ES-I3 (cell line): ENCODE measurements around the gene STARD3NL.

Experiments
- H3K36me3 ChIP-seq: 2 replicates; pipeline ENCODE4 v1.6.1; 2013; ENCODE audit warnings: mild to moderate bottlenecking, low read length, control low read depth, moderate library complexity; ENCODE audit not compliant: insufficient read depth
- H3K4me1 ChIP-seq: 2 replicates; pipeline ENCODE4 v1.6.1; 2013; ENCODE audit warnings: mild to moderate bottlenecking, control low read depth, low read length; ENCODE audit not compliant: insufficient read depth
- H3K9ac ChIP-seq: 2 replicates; pipeline ENCODE4 v1.6.1; 2013; ENCODE audit warnings: low read depth, mild to moderate bottlenecking, low read length, moderate library complexity
- H3K9me3 ChIP-seq: 2 replicates; pipeline ENCODE4 v1.6.1; 2013; ENCODE audit warnings: mild to moderate bottlenecking, low read length, moderate library complexity; ENCODE audit not compliant: control insufficient read depth, insufficient read depth

Gene STARD3NL

DNA sequence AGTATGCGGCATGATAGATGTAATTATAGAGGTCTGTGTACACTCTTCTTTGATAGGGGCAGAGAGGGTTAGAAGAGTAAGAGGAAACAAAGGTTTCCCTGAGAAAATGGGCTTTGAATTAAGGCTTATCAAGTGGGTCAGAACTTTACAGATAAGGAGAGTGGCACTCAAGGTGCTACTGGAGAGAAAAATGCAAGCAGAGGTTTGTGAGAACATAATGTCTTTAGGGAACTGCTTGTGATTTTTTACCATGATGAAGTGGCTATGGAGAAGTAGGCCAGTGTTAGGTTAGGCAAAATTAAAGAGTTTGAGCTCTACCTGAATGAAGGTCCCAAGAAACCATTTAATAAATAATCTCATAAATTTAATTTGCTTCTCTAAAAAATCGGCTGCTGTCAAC lies 14.3 kb downstream of the STARD3NL start:
- Histone ChIP-seq H3K4me1 (peaks cover 29% of the 10 kb centered on the region), H3K36me3 (no peaks in the 10 kb centered on the region), H3K9me3 (0 out of 2 replicates have a peak, but pooled peaks cover 2% of the 10 kb centered on the region), H3K9ac (no peak overlapping the region)

DNA sequence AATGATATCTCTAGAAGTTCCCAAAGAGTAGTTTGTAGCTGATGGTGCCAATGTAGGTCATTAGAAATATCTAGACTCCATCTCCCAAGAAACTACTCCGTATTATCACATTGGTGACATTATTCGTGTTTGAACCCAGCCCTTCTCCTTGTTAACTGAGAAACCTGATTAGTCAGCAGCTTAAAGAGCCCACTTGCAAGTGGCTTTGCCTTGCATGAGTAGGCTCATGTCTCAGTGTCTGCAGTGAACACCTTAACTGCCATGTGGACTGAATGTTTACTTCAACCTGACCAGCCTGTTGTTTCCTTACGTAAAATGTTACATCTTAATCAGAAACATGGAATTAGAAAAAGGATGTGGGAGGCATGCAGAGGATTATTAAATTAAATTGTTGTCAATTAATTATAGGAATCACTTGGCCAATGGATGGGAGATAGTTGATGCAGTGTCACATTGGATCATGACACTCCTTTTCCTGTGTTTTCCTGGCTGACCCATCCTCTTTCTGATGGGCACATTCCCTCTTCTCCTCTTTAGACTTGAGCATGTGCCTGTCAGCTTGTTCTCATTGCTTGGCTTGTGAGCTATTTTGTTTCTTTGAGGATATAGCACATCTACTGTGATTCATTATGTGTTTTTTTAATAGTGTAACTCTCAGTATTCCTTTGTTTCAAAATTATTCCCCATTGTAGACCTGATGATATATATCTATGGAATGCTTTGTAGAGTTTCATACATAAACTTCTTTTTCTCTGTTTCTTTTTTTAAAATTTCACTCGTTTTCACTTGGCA lies 18.0 kb downstream of the STARD3NL start:
- no peaks in the 10 kb centered on the region for H3K36me3 ChIP-seq
- peaks cover 26% of the 10 kb centered on the region for H3K4me1 ChIP-seq
- no peak overlapping the region for H3K9ac ChIP-seq
- H3K9me3 ChIP-seq = 0 out of 2 replicates have a peak, but pooled peaks cover 2% of the 10 kb centered on the region

DNA sequence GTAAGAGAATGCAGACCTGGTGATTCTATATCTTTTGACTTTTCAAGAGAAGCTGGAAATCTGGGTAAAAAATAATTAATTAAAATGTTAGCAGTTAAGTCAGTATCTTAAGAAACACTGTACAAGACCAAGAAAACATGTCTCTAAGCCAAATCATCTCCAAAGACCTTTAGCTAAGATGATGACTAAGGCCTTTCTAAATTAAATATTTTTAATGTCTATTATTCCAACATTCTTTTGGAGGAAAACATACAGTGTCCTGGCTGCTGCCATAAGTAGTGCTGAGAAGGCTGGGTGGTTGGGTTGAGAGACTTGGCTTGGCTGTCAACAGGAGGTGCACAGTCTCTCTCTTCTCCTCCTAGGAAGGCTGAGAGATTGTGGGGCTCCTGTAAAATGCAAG lies 20.3 kb downstream of the STARD3NL start:
- Histone ChIP-seq H3K9me3 (no peaks in the 10 kb centered on the region), H3K36me3 (no peaks in the 10 kb centered on the region), H3K9ac (no peak overlapping the region), H3K4me1 (peaks cover 26% of the 10 kb centered on the region)

DNA sequence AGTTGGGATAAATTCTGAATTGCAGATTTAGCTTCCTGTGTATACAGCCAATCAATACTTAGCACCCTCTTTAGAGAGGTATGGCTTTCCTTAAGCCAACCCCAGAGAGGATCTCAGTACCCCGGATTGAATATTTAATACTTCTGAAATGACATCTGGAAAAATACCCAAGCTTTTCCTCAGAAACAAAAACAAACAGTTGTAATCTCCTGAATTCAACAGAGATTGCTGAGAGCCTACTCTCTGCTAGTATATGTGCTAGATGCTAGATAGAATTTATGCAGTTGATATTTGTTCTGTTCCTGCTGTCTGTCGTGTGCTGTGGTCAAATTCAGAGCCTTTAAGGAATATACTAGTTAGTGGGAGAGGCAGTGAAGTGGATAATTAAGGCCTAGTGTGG lies 21.1 kb downstream of the STARD3NL start:
- peaks cover 26% of the 10 kb centered on the region for H3K4me1 ChIP-seq
- no peaks in the 10 kb centered on the region for H3K36me3 ChIP-seq
- H3K9me3 ChIP-seq = no peaks in the 10 kb centered on the region
- H3K9ac ChIP-seq = no peak overlapping the region

DNA sequence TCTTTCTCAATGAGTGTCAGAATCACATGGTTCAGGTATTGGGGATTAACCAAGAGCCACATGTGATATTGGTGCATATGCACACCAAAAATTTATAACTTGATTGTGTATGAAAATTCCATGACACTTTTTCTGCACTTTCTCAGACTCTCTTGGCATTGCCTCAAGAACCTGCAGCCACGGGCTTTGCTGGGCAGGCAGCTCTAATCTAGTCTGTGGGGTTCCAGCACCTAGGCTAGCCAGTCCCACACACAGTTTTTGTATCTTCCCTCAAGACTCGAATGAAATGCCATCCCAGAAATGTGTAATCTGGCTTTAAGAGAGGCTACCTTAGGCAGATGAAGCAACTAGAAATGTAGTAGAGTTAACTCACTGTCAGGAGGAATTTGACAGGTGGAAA lies 21.7 kb downstream of the STARD3NL start:
- H3K4me1 ChIP-seq = peaks cover 26% of the 10 kb centered on the region
- H3K36me3 ChIP-seq = no peaks in the 10 kb centered on the region
- no peak overlapping the region for H3K9ac ChIP-seq
- H3K9me3 ChIP-seq = no peaks in the 10 kb centered on the region

DNA sequence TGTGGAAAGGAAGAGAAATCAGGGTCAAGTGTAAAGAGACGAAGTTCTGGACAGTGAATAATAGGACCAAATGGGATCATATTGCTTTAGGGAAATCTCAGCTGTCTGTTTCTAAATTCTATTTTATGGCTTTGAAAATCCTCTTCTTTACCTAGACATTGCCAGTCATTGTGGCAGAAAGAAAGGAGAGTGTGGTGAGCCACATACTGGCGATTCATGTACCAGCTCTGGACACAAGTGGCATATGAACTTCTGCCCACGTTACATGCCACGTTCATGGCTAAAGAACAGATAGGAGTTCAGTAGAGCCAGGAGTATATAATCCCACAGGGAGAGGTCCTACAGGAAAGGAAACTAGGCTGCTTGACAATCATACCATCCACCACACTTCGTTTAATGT lies 28.0 kb downstream of the STARD3NL start:
- Histone ChIP-seq H3K9me3 (no peaks in the 10 kb centered on the region; the same call in 1 of the 2 replicates), H3K9ac (no peak overlapping the region), H3K36me3 (peaks cover 3% of the 10 kb centered on the region; the same call in 1 of the 2 replicates), H3K4me1 (no peaks in the 10 kb centered on the region)

DNA sequence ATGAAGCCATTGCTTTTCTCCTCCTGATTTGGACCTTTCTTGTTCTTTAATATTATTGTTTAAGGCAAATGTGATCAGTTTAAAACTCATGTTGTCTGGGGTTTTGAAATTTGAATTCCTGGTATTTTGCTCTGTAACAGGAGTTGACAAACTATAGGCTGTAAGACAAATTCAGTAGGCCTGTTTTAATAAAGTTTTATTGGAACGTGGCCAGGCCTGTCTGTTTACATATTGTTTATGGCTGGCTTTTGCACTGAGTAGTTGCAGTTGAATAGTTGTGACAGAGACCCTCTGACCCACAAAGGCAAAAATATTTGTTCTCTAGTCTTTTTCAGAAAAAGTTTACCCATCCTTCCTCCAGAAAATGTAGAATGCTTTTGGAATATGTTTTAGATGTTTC lies 29.8 kb downstream of the STARD3NL start:
- no peak overlapping the region for H3K9ac ChIP-seq
- peaks cover 3% of the 10 kb centered on the region; the same call in 1 of the 2 replicates for H3K36me3 ChIP-seq
- peaks cover 5% of the 10 kb centered on the region; the same call in 1 of the 2 replicates for H3K4me1 ChIP-seq
- H3K9me3 ChIP-seq = no peaks in the 10 kb centered on the region; the same call in 1 of the 2 replicates

DNA sequence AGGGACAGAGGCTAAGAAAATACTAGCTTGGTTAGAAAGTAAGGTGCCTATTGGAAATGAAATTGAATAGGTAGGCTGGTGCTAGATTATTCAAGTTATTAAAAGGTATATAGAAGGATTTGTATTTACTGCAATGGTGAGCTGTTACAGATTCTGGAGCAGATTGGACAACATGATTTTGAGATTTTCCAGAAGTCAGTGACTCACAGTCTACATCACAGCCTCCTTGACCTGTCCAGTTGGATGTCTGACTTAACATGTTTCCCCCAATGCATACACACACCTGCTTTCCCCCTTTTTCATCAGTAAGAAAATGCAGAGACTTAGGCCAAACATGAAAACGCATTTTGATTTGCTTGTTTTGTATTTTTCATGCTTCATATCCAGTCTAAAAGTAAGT lies 33.4 kb downstream of the STARD3NL start:
- H3K9me3 ChIP-seq = no peaks in the 10 kb centered on the region; the same call in 1 of the 2 replicates
- H3K9ac ChIP-seq = no peak overlapping the region
- peaks cover 5% of the 10 kb centered on the region; the same call in 1 of the 2 replicates for H3K36me3 ChIP-seq
- H3K4me1 ChIP-seq = peaks cover 20% of the 10 kb centered on the region; the same call in 1 of the 2 replicates

DNA sequence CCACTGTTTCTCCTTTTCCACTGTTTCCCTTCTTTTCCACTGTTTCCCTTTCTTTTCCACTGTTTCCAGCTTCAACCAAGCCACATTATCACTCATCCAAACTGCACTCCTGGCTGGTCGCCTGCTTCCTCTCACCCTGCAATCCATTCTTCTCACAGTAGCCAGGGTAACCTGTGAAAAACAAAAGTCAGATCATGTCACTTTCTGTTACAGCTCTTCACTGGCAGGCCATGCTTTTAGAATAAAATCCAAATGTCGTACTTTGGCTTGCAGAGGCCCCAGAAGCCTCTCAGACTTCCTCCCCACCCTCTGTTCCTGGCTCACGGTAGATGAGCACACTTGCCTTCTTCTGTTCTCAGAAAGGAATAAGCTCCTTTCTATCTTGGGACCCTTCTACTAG lies 33.9 kb downstream of the STARD3NL start:
- H3K9ac ChIP-seq = no peak overlapping the region
- peaks cover 8% of the 10 kb centered on the region; the same call in 1 of the 2 replicates for H3K36me3 ChIP-seq
- peaks cover 20% of the 10 kb centered on the region; the same call in 1 of the 2 replicates for H3K4me1 ChIP-seq
- no peaks in the 10 kb centered on the region; the same call in 1 of the 2 replicates for H3K9me3 ChIP-seq

DNA sequence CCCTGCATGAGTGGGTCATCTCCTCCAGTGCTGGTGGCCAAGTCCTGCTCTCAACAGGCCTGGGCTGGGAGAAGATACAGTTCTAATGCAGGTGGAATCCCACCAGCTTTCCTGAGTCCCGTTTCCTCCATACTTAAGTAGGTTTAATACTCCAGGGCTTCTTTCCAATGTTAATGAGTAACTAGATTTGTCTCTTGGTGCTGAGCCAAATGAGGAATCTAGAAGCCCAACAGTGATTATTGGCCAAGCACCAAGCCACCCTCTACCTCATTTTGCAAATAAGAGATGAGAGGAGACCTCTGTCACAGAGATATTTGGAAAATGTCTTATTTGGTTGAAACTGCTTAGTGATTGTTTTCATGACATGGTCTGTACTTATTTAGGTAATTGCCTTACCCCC lies 37.1 kb downstream of the STARD3NL start:
- H3K4me1 ChIP-seq = peaks cover 20% of the 10 kb centered on the region; the same call in 1 of the 2 replicates
- no peaks in the 10 kb centered on the region; the same call in 1 of the 2 replicates for H3K9me3 ChIP-seq
- H3K36me3 ChIP-seq = peaks cover 15% of the 10 kb centered on the region
- H3K9ac ChIP-seq = no peak overlapping the region

DNA sequence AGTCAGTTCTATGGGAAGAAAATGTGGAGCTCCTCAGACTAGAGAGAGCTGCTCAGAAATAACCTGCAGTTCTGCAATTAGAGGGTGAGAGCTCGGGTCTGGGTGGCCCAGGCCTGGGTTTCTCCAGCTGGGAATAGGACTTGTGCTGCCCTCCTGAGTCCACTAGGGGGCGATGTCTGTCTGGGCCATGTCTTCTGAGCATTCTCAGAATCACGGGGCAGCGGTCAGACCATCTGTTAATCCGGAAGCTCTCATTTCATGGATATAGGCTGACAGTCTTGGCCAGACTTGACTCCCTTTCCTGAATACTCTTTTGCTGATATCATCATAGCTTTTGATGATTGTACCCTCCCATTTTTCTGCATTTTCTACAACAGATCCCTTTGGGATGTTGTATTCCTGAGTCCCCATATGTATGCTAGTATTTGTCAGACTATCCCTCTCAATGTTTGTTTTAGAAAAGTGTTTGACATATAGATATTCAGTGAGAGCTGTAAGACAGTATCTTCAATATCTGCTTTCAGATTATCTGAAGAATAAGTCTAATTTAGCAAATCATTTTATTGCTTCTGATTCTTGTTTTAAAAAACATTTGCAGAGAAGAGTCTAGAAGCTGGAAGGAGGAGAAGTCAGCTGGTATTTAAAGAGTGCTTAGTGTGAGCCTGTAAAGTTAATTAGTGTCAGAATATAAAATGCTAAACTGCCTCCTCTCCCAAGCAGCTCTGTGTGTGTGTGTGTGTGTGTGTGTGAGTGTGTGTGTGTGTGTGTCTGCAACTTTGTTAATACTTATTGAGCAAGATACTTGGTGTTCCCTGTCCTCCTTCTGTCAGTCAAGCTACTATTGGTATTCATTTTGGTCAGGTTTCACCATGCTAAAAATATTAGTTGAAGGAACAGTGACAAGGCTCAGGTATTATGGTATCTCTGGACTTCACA lies 38.0 kb downstream of the STARD3NL start:
- peaks cover 20% of the 10 kb centered on the region; the same call in 1 of the 2 replicates for H3K4me1 ChIP-seq
- H3K9ac ChIP-seq = no peak overlapping the region
- no peaks in the 10 kb centered on the region; the same call in 1 of the 2 replicates for H3K9me3 ChIP-seq
- peaks cover 17% of the 10 kb centered on the region for H3K36me3 ChIP-seq

DNA sequence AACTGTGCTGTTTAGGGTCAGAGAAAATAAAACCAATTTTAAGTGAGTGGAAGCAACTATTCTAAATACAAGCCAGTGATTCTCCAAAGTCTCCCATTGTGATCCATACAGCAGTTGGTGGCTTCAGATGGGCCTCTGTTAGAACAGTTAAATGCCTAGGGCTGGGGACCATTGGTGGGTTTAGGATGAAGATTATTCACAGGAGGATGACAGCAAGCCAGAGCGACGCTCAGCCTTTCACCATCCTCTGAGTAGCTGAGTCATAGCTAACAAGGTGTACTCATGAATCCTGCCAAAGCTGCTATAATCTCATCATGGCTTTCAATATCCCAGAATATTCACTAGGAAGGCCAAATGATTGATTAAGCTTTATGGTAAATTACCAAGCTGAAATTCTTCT lies 39.6 kb downstream of the STARD3NL start:
- Histone ChIP-seq H3K9me3 (no peaks in the 10 kb centered on the region), H3K36me3 (peaks cover 17% of the 10 kb centered on the region), H3K9ac (no peak overlapping the region), H3K4me1 (peaks cover 17% of the 10 kb centered on the region; the same call in 1 of the 2 replicates)

DNA sequence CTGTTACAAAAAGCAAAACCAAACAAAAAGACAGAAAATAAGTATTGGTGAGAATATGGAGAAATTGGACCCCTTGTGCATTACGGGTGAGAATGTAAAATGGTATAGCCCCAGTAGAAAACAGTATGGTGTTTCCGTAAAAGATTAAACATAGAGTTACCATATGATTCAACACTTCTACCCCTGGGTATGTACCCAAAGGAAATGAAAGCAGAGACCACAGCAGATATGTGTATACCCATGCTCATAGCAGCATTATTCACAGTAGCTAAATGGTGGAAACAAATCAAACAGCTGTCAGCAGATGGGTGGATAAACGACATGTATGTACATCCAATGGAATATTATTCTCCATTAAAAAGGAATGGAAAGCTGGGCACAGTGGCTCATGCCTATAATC lies 42.4 kb downstream of the STARD3NL start:
- no peak overlapping the region for H3K9ac ChIP-seq
- 0 out of 2 replicates have a peak, but pooled peaks cover 3% of the 10 kb centered on the region for H3K4me1 ChIP-seq
- peaks cover 17% of the 10 kb centered on the region for H3K36me3 ChIP-seq
- H3K9me3 ChIP-seq = no peaks in the 10 kb centered on the region

DNA sequence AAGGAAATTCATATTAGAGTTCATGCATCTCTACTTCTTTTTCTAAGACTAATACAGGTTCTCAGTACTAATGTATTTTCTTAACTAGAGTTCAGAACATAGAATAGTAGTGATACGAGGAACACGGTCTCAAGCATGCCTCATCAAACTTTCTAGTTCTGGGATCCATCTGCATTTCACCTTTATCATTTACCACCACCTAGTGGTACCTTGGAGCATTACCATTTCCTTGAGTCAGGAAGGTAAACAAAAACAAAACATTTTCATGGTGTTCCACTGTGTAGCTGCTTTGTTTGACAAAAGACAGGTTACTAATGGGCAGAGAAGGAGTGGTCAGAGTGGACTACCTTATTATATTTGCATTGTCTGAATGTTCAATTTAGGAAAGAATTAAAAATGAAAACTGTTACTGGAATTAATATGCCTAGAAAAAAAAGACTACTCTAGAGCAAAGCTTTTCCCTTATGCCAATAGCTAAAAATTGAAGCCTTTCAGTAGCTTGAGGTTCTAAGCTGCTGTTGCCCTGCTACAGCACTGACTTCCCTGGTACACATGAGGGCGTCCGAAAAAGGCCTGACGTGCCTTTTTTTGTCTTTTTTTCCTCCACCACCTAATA lies 44.5 kb downstream of the STARD3NL start:
- H3K4me1 ChIP-seq = no peaks in the 10 kb centered on the region
- H3K36me3 ChIP-seq = peaks cover 12% of the 10 kb centered on the region
- no peaks in the 10 kb centered on the region for H3K9me3 ChIP-seq
- H3K9ac ChIP-seq = no peak overlapping the region
